T-helper 2 cell treated with Interferon-gamma antibody and Interleukin-4, amounts not matched to agents 5 μg/mL and 100 μg/mL, for 36 hours (primary cell): ENCODE measurements around the gene SV2B.

ENCODE experiments used
- DNase-seq: peaks from one replicate; pipeline ENCODE4 v3.0.0; 2021; ENCODE audit warnings: low spot score
- H3K27ac Mint-ChIP-seq: one replicate; pipeline ENCODE4 v1.8.0; 2021; ENCODE audit warnings: mild to moderate bottlenecking, mixed read lengths
- H3K27me3 Mint-ChIP-seq: one replicate; pipeline ENCODE4 v1.8.0; 2021; ENCODE audit warnings: low read depth, mixed read lengths
- H3K36me3 Mint-ChIP-seq: one replicate; pipeline ENCODE4 v1.8.0; 2021; ENCODE audit warnings: low read depth, mixed read lengths
- H3K4me1 Mint-ChIP-seq: one replicate; pipeline ENCODE4 v1.8.0; 2021; ENCODE audit warnings: low read depth, mixed read lengths
- H3K4me3 Mint-ChIP-seq: one replicate; pipeline ENCODE4 v1.8.0; 2022; ENCODE audit warnings: mild to moderate bottlenecking, moderate library complexity, mixed read lengths
- H3K9me3 Mint-ChIP-seq: one replicate; pipeline ENCODE4 v1.8.0; 2021; ENCODE audit warnings: mixed read lengths

The SV2B gene

GRCh38 chr15:91165850-91166249 is 65.8 kb downstream of the SV2B start:
- Mint-ChIP-seq H3K36me3 (no peaks in the 10 kb centered on the region), H3K27ac (no peak overlapping the region), H3K9me3 (peaks cover 12% of the 10 kb centered on the region), H3K4me3 (no peak overlapping the region), H3K27me3 (peaks cover 3% of the 10 kb centered on the region), H3K4me1 (no peaks in the 10 kb centered on the region)
- no peak for DNase-seq

- no peak overlapping the region for H3K27ac Mint-ChIP-seq
- DNase-seq: no peak
- no peaks in the 10 kb centered on the region for H3K36me3 Mint-ChIP-seq
- no peaks in the 10 kb centered on the region for H3K4me1 Mint-ChIP-seq
- H3K4me3 Mint-ChIP-seq: no peak overlapping the region
- H3K9me3 Mint-ChIP-seq: peaks cover 12% of the 10 kb centered on the region
- peaks cover 5% of the 10 kb centered on the region for H3K27me3 Mint-ChIP-seq
Observed at GRCh38 chr15:91168457-91168856, 68.4 kb downstream of the SV2B start.

GRCh38 chr15:91171334-91171733 is 71.3 kb downstream of the SV2B start:
- Mint-ChIP-seq H3K4me1 (no peaks in the 10 kb centered on the region), H3K9me3 (peaks cover 4% of the 10 kb centered on the region), H3K36me3 (no peaks in the 10 kb centered on the region), H3K27me3 (peaks cover 5% of the 10 kb centered on the region), H3K27ac (no peak overlapping the region), H3K4me3 (no peak overlapping the region)
- DNase-seq: no peak

GRCh38 chr15:91182101-91182500 is 82.0 kb downstream of the SV2B start:
- H3K4me1 Mint-ChIP-seq: no peaks in the 10 kb centered on the region
- no peak overlapping the region for H3K4me3 Mint-ChIP-seq
- H3K27ac Mint-ChIP-seq: no peak overlapping the region
- H3K27me3 Mint-ChIP-seq: peaks cover 13% of the 10 kb centered on the region
- H3K36me3 Mint-ChIP-seq: no peaks in the 10 kb centered on the region
- DNase-seq: no peak
- no peaks in the 10 kb centered on the region for H3K9me3 Mint-ChIP-seq

GRCh38 chr15:91183596-91183995 is 83.5 kb downstream of the SV2B start:
- no peak for DNase-seq
- Mint-ChIP-seq H3K4me3 (no peak overlapping the region), H3K27me3 (peaks cover 13% of the 10 kb centered on the region), H3K4me1 (no peaks in the 10 kb centered on the region), H3K36me3 (no peaks in the 10 kb centered on the region), H3K9me3 (no peaks in the 10 kb centered on the region), H3K27ac (no peak overlapping the region)

GRCh38 chr15:91184441-91184840 is 84.4 kb downstream of the SV2B start:
- Mint-ChIP-seq H3K4me3 (no peak overlapping the region), H3K27me3 (peaks cover 13% of the 10 kb centered on the region), H3K27ac (no peak overlapping the region), H3K9me3 (no peaks in the 10 kb centered on the region), H3K4me1 (no peaks in the 10 kb centered on the region), H3K36me3 (no peaks in the 10 kb centered on the region)
- DNase-seq: no peak

- no peaks in the 10 kb centered on the region for H3K36me3 Mint-ChIP-seq
- H3K4me1 Mint-ChIP-seq: no peaks in the 10 kb centered on the region
- no peak overlapping the region for H3K4me3 Mint-ChIP-seq
- H3K9me3 Mint-ChIP-seq: no peaks in the 10 kb centered on the region
- H3K27ac Mint-ChIP-seq: no peak overlapping the region
- H3K27me3 Mint-ChIP-seq: peaks cover 19% of the 10 kb centered on the region
- no peak for DNase-seq
Observed at GRCh38 chr15:91186904-91187656, 87.0 kb downstream of the SV2B start.

GRCh38 chr15:91192285-91192684 is 92.2 kb downstream of the SV2B start:
- H3K27ac Mint-ChIP-seq: no peak overlapping the region
- H3K4me3 Mint-ChIP-seq: no peak overlapping the region
- DNase-seq: no peak
- no peaks in the 10 kb centered on the region for H3K36me3 Mint-ChIP-seq
- H3K4me1 Mint-ChIP-seq: no peaks in the 10 kb centered on the region
- no peaks in the 10 kb centered on the region for H3K9me3 Mint-ChIP-seq
- H3K27me3 Mint-ChIP-seq: peaks cover 19% of the 10 kb centered on the region

- DNase-seq: no peak
- H3K27me3 Mint-ChIP-seq: peaks cover 19% of the 10 kb centered on the region
- no peak overlapping the region for H3K4me3 Mint-ChIP-seq
- no peaks in the 10 kb centered on the region for H3K4me1 Mint-ChIP-seq
- no peaks in the 10 kb centered on the region for H3K9me3 Mint-ChIP-seq
- H3K27ac Mint-ChIP-seq: no peak overlapping the region
- no peaks in the 10 kb centered on the region for H3K36me3 Mint-ChIP-seq
Observed at GRCh38 chr15:91192690-91193377, 92.8 kb downstream of the SV2B start.

- H3K36me3 Mint-ChIP-seq: no peaks in the 10 kb centered on the region
- no peaks in the 10 kb centered on the region for H3K9me3 Mint-ChIP-seq
- no peaks in the 10 kb centered on the region for H3K4me1 Mint-ChIP-seq
- H3K27me3 Mint-ChIP-seq: peaks cover 19% of the 10 kb centered on the region
- H3K4me3 Mint-ChIP-seq: no peak overlapping the region
- no peak for DNase-seq
- no peak overlapping the region for H3K27ac Mint-ChIP-seq
Observed at GRCh38 chr15:91193378-91193720, 93.3 kb downstream of the SV2B start.

GRCh38 chr15:91196127-91196526 is 96.1 kb downstream of the SV2B start:
- H3K9me3 Mint-ChIP-seq: no peaks in the 10 kb centered on the region

GRCh38 chr15:91196768-91197167 is 96.7 kb downstream of the SV2B start:
- DNase-seq: no peak
- H3K27ac Mint-ChIP-seq: no peak overlapping the region
- no peaks in the 10 kb centered on the region for H3K36me3 Mint-ChIP-seq
- no peaks in the 10 kb centered on the region for H3K4me1 Mint-ChIP-seq
- H3K27me3 Mint-ChIP-seq: peaks cover 14% of the 10 kb centered on the region
- no peaks in the 10 kb centered on the region for H3K9me3 Mint-ChIP-seq
- H3K4me3 Mint-ChIP-seq: no peak overlapping the region

More at GRCh38 chr15:91196127-91196526, 96.1 kb downstream of the SV2B start:
- Mint-ChIP-seq H3K27ac (no peak overlapping the region), H3K36me3 (no peaks in the 10 kb centered on the region), H3K4me1 (no peaks in the 10 kb centered on the region), H3K27me3 (peaks cover 18% of the 10 kb centered on the region), H3K4me3 (no peak overlapping the region)
- DNase-seq: no peak

- H3K27me3 Mint-ChIP-seq: peaks cover 1% of the 10 kb centered on the region
- H3K27ac Mint-ChIP-seq: no peak overlapping the region
- no peaks in the 10 kb centered on the region for H3K9me3 Mint-ChIP-seq
- no peak overlapping the region for H3K4me3 Mint-ChIP-seq
- H3K4me1 Mint-ChIP-seq: no peaks in the 10 kb centered on the region
- no peaks in the 10 kb centered on the region for H3K36me3 Mint-ChIP-seq
- DNase-seq: no peak
Observed at GRCh38 chr15:91199511-91199910, 99.5 kb downstream of the SV2B start.

GRCh38 chr15:91200101-91200754 is 100.2 kb downstream of the SV2B start:
- no peak overlapping the region for H3K4me3 Mint-ChIP-seq
- H3K36me3 Mint-ChIP-seq: no peaks in the 10 kb centered on the region
- H3K27me3 Mint-ChIP-seq: peaks cover 3% of the 10 kb centered on the region
- no peak for DNase-seq
- H3K4me1 Mint-ChIP-seq: no peaks in the 10 kb centered on the region
- H3K27ac Mint-ChIP-seq: no peak overlapping the region
- H3K9me3 Mint-ChIP-seq: no peaks in the 10 kb centered on the region
